ENCODE measurements around the gene RNU6-9. TPM values are rescaled to one million over a fixed set of nuclear protein-coding genes. Genes with fewer than 3 reads are reported as not detected.

Gene RNU6-9
- total RNA-seq, 1 experiment from 2014 or later, result not detected

GRCh38 chr19:870314-870713, 23.0 kb upstream of the RNU6-9 start:
- Mint-ChIP-seq H3K4me3 (no peak overlapping the region), H3K27ac (no peak overlapping the region), H3K27me3 (ENCODE audit: low read depth) (no peaks in the 10 kb centered on the region), H3K36me3 (peaks cover 12% of the 10 kb centered on the region), H3K4me1 (peaks cover 5% of the 10 kb centered on the region), H3K9me3 (no peaks in the 10 kb centered on the region)
- ATAC-seq (no peak), DNase-seq (ENCODE audit: low spot score) (no peak)
- ChIA-PET POLR2A (no interaction called here), CTCF (no interaction called here)
- no peak for TF ChIP-seq JUN (CRISPR knock-in tag; IDR thresholded peaks at IDR 0.05)
- TF ChIP-seq E2F5 (CRISPR knock-in tag; IDR thresholded peaks at IDR 0.05), result no peak
- no peak for TF ChIP-seq NFE2L1 (CRISPR knock-in tag; IDR thresholded peaks at IDR 0.05)
- no peak for TF ChIP-seq ZNF219 (CRISPR knock-in tag; IDR thresholded peaks at IDR 0.05; ENCODE audit: borderline replicate concordance)
- no peak for TF ChIP-seq ZNF396 (CRISPR knock-in tag; IDR thresholded peaks at IDR 0.05; ENCODE audit: borderline replicate concordance)
- no peak for TF ChIP-seq FOXP1 (CRISPR knock-in tag; IDR thresholded peaks at IDR 0.05; ENCODE audit: borderline replicate concordance)
- TF ChIP-seq ZNF121 (CRISPR knock-in tag; IDR thresholded peaks at IDR 0.05), result peak; percentile 72

DNA sequence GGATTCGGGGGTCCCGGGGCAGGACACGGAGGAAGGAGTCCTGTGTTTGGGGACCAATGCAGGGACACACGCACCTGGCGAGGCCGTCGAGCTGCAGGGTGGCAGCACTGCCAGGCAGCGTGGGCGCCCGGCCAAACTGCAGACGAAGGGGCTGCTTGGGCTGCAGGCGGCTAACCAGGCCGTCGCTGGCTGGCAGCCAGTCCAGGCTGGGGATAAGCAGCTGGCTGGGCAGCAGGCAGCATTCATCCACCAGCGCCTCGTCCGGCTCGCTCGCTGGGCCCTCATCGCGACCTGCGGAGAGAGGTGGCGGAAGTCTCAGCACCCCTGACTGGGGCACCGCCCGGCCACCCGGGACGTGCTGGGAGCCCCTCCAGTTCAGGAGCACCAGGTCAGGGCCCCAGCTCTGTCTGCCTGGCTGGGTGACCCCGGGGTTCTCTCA, 22.3 kb upstream of the RNU6-9 start:
- Mint-ChIP-seq H3K36me3 (peaks cover 16% of the 10 kb centered on the region), H3K27me3 (ENCODE audit: low read depth) (no peaks in the 10 kb centered on the region), H3K9me3 (no peaks in the 10 kb centered on the region), H3K27ac (no peak overlapping the region), H3K4me1 (peaks cover 5% of the 10 kb centered on the region), H3K4me3 (no peak overlapping the region)
- ChIA-PET CTCF (interaction anchor here (2.1 kb wide), 1 partner anchor 48 kb away, joined by 7 read pairs; no protein-coding TSS in a partner anchor), POLR2A (interaction anchor here (0.6 to 0.8 kb wide), 2 partner anchors 27 to 62 kb away, joined by 3 to 4 read pairs; no protein-coding TSS in a partner anchor)
- TF ChIP-seq RELA (CRISPR knock-in tag; IDR thresholded peaks at IDR 0.05; ENCODE audit: borderline replicate concordance), result no peak
- TF ChIP-seq, protein P1, sequence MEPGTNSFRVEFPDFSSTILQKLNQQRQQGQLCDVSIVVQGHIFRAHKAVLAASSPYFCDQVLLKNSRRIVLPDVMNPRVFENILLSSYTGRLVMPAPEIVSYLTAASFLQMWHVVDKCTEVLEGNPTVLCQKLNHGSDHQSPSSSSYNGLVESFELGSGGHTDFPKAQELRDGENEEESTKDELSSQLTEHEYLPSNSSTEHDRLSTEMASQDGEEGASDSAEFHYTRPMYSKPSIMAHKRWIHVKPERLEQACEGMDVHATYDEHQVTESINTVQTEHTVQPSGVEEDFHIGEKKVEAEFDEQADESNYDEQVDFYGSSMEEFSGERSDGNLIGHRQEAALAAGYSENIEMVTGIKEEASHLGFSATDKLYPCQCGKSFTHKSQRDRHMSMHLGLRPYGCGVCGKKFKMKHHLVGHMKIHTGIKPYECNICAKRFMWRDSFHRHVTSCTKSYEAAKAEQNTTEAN (CRISPR knock-in tag; IDR thresholded peaks at IDR 0.05), result no peak
- no peak for TF ChIP-seq KAT7 (CRISPR knock-in tag; IDR thresholded peaks at IDR 0.05; ENCODE audit: borderline replicate concordance)
- ATAC-seq (no peak), DNase-seq (ENCODE audit: low spot score) (no peak)

DNA sequence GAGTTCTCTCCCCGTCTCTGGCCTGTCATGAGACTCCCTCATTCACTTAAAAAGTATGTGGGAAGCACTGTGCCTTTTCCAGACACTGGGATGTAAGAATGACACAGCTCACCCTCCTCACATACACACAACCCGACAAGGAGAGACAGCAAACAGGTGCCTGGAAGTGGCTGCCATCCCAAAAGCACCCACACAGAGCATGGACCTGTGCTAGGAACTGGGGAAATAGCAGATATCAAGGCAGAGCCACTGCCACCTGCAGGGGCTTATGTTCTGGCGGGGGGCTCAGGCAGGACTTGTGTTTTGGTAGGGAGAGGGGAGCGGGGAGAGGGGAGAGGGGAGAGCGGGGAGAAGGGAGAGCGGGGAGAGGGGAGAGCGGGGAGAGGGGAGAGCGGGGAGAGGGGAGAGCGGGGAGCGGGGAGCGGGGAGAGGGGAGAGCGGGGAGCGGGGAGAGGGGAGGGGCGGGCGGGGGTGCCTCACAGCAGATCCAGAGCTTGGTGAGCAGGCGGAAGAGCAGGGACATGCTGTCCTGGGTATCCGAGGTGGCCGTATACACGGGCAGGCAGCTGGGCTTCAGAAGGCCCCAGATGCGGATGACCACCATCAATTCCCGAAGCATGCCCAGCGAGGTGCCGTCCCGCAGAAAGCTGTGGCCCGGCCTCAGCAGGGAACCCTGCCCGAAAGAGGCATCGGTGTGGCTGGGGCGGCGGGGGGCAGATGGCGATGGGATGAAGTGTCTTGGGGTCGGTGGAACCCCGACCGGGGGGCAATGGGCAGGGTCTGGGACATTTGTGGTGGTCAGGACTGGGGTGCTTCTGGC, 21.6 kb upstream of the RNU6-9 start:
- H3K4me3 Mint-ChIP-seq, result peak overlapping the region; percentile 59
- peak; percentile 62 for DNase-seq (ENCODE audit: low spot score)
- peaks cover 5% of the 10 kb centered on the region for H3K4me1 Mint-ChIP-seq
- no peaks in the 10 kb centered on the region for H3K9me3 Mint-ChIP-seq
- 0 out of 2 replicates have a peak, but pooled peaks have one; percentile 16 for TF ChIP-seq SP1 (CRISPR knock-in tag; conservative IDR thresholded peaks at IDR 0.05)
- TF ChIP-seq SMAD4 (CRISPR knock-in tag; IDR thresholded peaks at IDR 0.05), result no peak
- no peak for TF ChIP-seq CREB1 (CRISPR knock-in tag; IDR thresholded peaks at IDR 0.05)
- no peak for TF ChIP-seq GRHL2 (CRISPR knock-in tag; IDR thresholded peaks at IDR 0.05; ENCODE audit: insufficient replicate concordance, severe bottlenecking)
- no peak for TF ChIP-seq USF2 (CRISPR knock-in tag; IDR thresholded peaks at IDR 0.05)
- TF ChIP-seq ZNF512 (CRISPR knock-in tag; IDR thresholded peaks at IDR 0.05; ENCODE audit: borderline replicate concordance), result no peak
- no peak for TF ChIP-seq CREM (CRISPR knock-in tag; IDR thresholded peaks at IDR 0.05)
- peak; percentile 36; the same call in 1 of the 2 replicates for TF ChIP-seq FOXP1 (CRISPR knock-in tag; IDR thresholded peaks at IDR 0.05; ENCODE audit: borderline replicate concordance)
- peak overlapping the region; percentile 95 for H3K27ac Mint-ChIP-seq
- peaks cover 20% of the 10 kb centered on the region for H3K36me3 Mint-ChIP-seq
- no peaks in the 10 kb centered on the region for H3K27me3 Mint-ChIP-seq (ENCODE audit: low read depth)
- CTCF ChIA-PET, result interaction anchor here (0.7 to 2.1 kb wide), 4 partner anchors 8 to 47 kb away, joined by 3 to 7 read pairs (median 3); no protein-coding TSS in a partner anchor
- POLR2A ChIA-PET, result interaction anchor here (0.6 to 0.8 kb wide), 2 partner anchors 27 to 62 kb away, joined by 3 to 4 read pairs; no protein-coding TSS in a partner anchor
- ATAC-seq, result peak; percentile 3; the same call in 1 of the 2 replicates

Measured in WTC11 (cell line).